ENCODE data around the gene CNTNAP2. TPM values are rescaled to one million over a fixed set of nuclear protein-coding genes. Genes with fewer than 3 reads are reported as not detected.

The CNTNAP2 gene
- total RNA-seq, 1 donor from 2014 or later: 0.27 TPM

DNA sequence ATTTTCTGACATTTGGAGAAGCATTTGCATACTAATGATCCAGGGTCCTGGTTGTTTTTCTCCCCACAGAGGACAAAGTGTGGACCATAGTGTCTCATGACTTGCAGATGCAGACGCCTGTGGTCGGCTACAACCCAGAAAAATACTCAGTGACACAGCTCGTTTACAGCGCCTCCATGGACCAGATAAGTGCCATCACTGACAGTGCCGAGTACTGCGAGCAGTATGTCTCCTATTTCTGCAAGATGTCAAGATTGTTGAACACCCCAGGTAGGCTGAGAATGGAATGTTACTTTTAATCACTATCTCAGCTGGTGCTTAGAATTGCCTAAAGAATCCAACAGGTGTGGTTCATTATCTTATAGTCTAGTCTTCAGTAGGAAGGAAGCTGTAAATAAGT, 1522.4 kb downstream of the CNTNAP2 start:
- Mint-ChIP-seq H3K36me3 (ENCODE audit: low read depth) (no peaks in the 10 kb centered on the region), H3K4me1 (ENCODE audit: low read depth) (no peaks in the 10 kb centered on the region), H3K27ac (ENCODE audit: unreplicated experiment) (no peak overlapping the region), H3K9me3 (ENCODE audit: low read depth) (no peaks in the 10 kb centered on the region), H3K4me3 (ENCODE audit: unreplicated experiment) (no peak overlapping the region), H3K27me3 (ENCODE audit: low read depth) (no peaks in the 10 kb centered on the region)
- no peak for DNase-seq (ENCODE audit: low spot score)
- no peak for TF ChIP-seq CTCF (IDR thresholded peaks at IDR 0.05)

DNA sequence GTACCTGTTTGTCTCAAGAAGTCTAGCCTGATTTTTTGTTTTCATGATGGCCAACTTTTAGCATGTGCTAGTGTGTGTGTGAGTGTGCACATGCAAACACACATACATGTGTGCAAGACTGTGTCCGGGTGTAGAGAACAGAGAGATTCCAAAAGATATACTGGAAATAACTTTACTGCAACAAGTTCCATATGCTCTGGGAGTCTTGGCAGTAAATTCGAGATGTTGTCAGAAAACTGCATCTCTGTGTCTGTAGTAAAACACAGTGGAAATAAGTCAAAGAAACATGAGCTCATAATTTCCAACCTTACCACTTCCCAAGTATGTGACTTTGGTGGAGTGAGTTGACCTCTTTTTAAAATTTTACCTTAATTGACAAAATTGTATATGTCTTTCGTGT, 1523.2 kb downstream of the CNTNAP2 start:
- no peaks in the 10 kb centered on the region for H3K36me3 Mint-ChIP-seq (ENCODE audit: low read depth)
- no peak overlapping the region for H3K27ac Mint-ChIP-seq (ENCODE audit: unreplicated experiment)
- H3K4me3 Mint-ChIP-seq (ENCODE audit: unreplicated experiment): no peak overlapping the region
- DNase-seq (ENCODE audit: low spot score): no peak
- H3K27me3 Mint-ChIP-seq (ENCODE audit: low read depth): no peaks in the 10 kb centered on the region
- TF ChIP-seq CTCF (IDR thresholded peaks at IDR 0.05): no peak
- H3K4me1 Mint-ChIP-seq (ENCODE audit: low read depth): no peaks in the 10 kb centered on the region
- no peaks in the 10 kb centered on the region for H3K9me3 Mint-ChIP-seq (ENCODE audit: low read depth)

DNA sequence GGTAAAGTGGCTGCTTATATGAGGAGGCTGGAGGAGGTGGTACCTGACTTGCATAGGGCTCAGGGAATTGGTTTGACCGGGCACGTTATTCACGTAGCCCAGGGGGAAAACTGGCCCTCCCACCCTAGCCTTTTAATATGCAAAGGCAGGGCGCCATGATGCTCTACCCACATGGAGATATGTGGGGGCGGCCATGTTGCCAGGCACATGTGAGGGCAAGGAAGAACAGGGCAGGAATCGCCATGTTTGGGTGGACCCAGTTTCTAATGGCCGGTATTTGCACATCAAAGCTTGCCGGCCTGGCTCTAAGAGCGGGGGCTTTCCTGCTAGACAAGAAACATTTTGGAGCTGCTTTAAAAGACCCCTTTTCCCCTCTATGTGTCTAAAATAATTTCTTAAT, 1524.2 kb downstream of the CNTNAP2 start:
- no peak for TF ChIP-seq CTCF (IDR thresholded peaks at IDR 0.05)
- H3K36me3 Mint-ChIP-seq (ENCODE audit: low read depth): no peaks in the 10 kb centered on the region
- H3K27ac Mint-ChIP-seq (ENCODE audit: unreplicated experiment): no peak overlapping the region
- H3K27me3 Mint-ChIP-seq (ENCODE audit: low read depth): no peaks in the 10 kb centered on the region
- no peaks in the 10 kb centered on the region for H3K4me1 Mint-ChIP-seq (ENCODE audit: low read depth)
- DNase-seq (ENCODE audit: low spot score): no peak
- H3K9me3 Mint-ChIP-seq (ENCODE audit: low read depth): no peaks in the 10 kb centered on the region
- no peak overlapping the region for H3K4me3 Mint-ChIP-seq (ENCODE audit: unreplicated experiment)

- TF ChIP-seq CTCF (IDR thresholded peaks at IDR 0.05): no peak
- Mint-ChIP-seq H3K4me1 (ENCODE audit: low read depth) (no peaks in the 10 kb centered on the region), H3K4me3 (ENCODE audit: unreplicated experiment) (no peak overlapping the region), H3K36me3 (ENCODE audit: low read depth) (no peaks in the 10 kb centered on the region), H3K9me3 (ENCODE audit: low read depth) (no peaks in the 10 kb centered on the region), H3K27ac (ENCODE audit: unreplicated experiment) (no peak overlapping the region), H3K27me3 (ENCODE audit: low read depth) (no peaks in the 10 kb centered on the region)
- no peak for DNase-seq (ENCODE audit: low spot score)
Observed at GRCh38 chr7:147646568-147646967, 1530.0 kb downstream of the CNTNAP2 start.

DNA sequence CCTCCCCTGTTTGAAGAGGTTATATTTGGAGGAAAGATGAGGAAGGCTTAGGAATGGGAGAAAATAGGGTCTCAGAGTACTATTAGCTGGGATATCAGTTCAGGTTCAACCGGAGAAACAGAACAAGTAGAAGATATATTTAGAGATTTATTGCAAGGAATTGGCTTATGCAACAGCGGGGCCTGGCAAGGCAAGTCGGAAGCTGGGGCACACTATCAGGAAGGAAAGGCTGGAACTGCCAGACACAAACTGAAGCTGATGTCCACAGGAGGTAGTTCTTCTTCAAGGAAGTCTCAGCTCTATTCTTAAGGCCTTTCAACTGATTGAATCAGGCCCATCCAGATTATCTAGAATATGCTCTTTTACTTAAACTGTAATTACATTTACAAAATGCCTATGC, 1534.4 kb downstream of the CNTNAP2 start:
- TF ChIP-seq CTCF (IDR thresholded peaks at IDR 0.05): no peak
- no peak overlapping the region for H3K27ac Mint-ChIP-seq (ENCODE audit: unreplicated experiment)
- H3K4me1 Mint-ChIP-seq (ENCODE audit: low read depth): no peaks in the 10 kb centered on the region
- no peaks in the 10 kb centered on the region for H3K9me3 Mint-ChIP-seq (ENCODE audit: low read depth)
- DNase-seq (ENCODE audit: low spot score): no peak
- H3K4me3 Mint-ChIP-seq (ENCODE audit: unreplicated experiment): no peak overlapping the region
- no peaks in the 10 kb centered on the region for H3K27me3 Mint-ChIP-seq (ENCODE audit: low read depth)
- no peaks in the 10 kb centered on the region for H3K36me3 Mint-ChIP-seq (ENCODE audit: low read depth)
